Keratinocyte (primary cell): ENCODE measurements around the gene PCDHA4.
"Not testable (repeated sequence)": the region's sequence is repeated elsewhere in the genome, so short reads cannot be mapped to it uniquely, and the experiment has no call there.

Experiments
- EZH2 ChIP-seq: IDR thresholded peaks from one replicate; pipeline ENCODE4 v1.6.1; 2012; ENCODE audit warnings: inconsistent platforms, mild to moderate bottlenecking, low read length, moderate library complexity
- TF ChIP-seq, protein P1 (sequence below), 3 experiments: IDR thresholded peaks in 1 of 3; conservative IDR thresholded peaks in 1 of 3; optimal IDR thresholded peaks in 1 of 3; 2 replicates in 2 of 3; 3 replicates in 1 of 3; pipeline versions ENCODE3 to v1.5.1; 2011; ENCODE audit warnings: low read length in 3 of 3, mild to moderate bottlenecking in 3 of 3, moderate library complexity in 2 of 3, control low read depth in 1 of 3, inconsistent platforms in 1 of 3; ENCODE audit not compliant: insufficient read depth in 2 of 3; ENCODE audit errors: extremely low read depth in 1 of 3

DNA sequence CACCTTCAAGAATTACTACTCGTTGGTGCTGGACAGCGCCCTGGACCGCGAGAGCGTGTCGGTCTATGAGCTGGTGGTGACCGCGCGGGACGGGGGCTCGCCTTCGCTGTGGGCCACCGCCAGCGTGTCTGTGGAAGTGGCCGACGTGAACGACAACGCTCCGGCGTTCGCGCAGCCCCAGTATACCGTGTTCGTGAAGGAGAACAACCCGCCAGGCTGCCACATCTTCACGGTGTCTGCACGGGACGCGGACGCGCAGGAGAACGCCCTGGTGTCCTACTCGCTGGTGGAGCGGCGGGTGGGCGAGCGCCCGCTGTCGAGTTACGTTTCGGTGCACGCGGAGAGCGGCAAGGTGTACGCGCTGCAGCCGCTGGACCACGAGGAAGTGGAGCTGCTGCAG, 16.1 kb downstream of the PCDHA4 start:
- TF ChIP-seq, protein P1, sequence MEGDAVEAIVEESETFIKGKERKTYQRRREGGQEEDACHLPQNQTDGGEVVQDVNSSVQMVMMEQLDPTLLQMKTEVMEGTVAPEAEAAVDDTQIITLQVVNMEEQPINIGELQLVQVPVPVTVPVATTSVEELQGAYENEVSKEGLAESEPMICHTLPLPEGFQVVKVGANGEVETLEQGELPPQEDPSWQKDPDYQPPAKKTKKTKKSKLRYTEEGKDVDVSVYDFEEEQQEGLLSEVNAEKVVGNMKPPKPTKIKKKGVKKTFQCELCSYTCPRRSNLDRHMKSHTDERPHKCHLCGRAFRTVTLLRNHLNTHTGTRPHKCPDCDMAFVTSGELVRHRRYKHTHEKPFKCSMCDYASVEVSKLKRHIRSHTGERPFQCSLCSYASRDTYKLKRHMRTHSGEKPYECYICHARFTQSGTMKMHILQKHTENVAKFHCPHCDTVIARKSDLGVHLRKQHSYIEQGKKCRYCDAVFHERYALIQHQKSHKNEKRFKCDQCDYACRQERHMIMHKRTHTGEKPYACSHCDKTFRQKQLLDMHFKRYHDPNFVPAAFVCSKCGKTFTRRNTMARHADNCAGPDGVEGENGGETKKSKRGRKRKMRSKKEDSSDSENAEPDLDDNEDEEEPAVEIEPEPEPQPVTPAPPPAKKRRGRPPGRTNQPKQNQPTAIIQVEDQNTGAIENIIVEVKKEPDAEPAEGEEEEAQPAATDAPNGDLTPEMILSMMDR (optimal IDR thresholded peaks at IDR 0.05 in 1 of 3, IDR thresholded peaks at IDR 0.05 in 1 of 3, conservative IDR thresholded peaks at IDR 0.05 in 1 of 3; ENCODE audit: extremely low read depth in 1 of 3, insufficient read depth in 2 of 3, low read length in 3 of 3) = not testable (repeated sequence)
- not testable (repeated sequence) for TF ChIP-seq EZH2
